ENCODE data around the gene UPK3BL1.
"Not testable (repeated sequence)": the region's sequence is repeated elsewhere in the genome, so short reads cannot be mapped to it uniquely, and the experiment has no call there.

The UPK3BL1 gene

GRCh38 chr7:102642691-102643090 lies at the start of gene UPK3BL1:
TSS of gene UPK3BL1 (minus strand) at chr7:102642791. CDS start at chr7:102642741, 50 bp downstream.
- DNase-seq (ENCODE audit: extremely low spot score); CTCF ChIA-PET; POLR2A ChIA-PET: not testable (repeated sequence)

- CTCF ChIA-PET; DNase-seq (ENCODE audit: extremely low spot score); POLR2A ChIA-PET: not testable (repeated sequence)
Measured at GRCh38 chr7:102690602-102691001, 48.0 kb upstream of the UPK3BL1 start.

- CTCF ChIA-PET; POLR2A ChIA-PET; DNase-seq (ENCODE audit: extremely low spot score): not testable (repeated sequence)
Measured at GRCh38 chr7:102689436-102690282, 47.1 kb upstream of the UPK3BL1 start.

- POLR2A ChIA-PET; DNase-seq (ENCODE audit: extremely low spot score); CTCF ChIA-PET: not testable (repeated sequence)
Measured at GRCh38 chr7:102688299-102689036, 45.9 kb upstream of the UPK3BL1 start.

- POLR2A ChIA-PET; DNase-seq (ENCODE audit: extremely low spot score); CTCF ChIA-PET: not testable (repeated sequence)
Measured at GRCh38 chr7:102682560-102682959, 40.0 kb upstream of the UPK3BL1 start.

- DNase-seq (ENCODE audit: extremely low spot score); CTCF ChIA-PET; POLR2A ChIA-PET: not testable (repeated sequence)
Measured at GRCh38 chr7:102680780-102681179, 38.2 kb upstream of the UPK3BL1 start.

GRCh38 chr7:102675545-102675944 lies 33.0 kb upstream of the UPK3BL1 start:
- DNase-seq (ENCODE audit: extremely low spot score); CTCF ChIA-PET; POLR2A ChIA-PET: not testable (repeated sequence)

GRCh38 chr7:102673447-102674067 lies 31.0 kb upstream of the UPK3BL1 start:
- CTCF ChIA-PET; POLR2A ChIA-PET; DNase-seq (ENCODE audit: extremely low spot score): not testable (repeated sequence)

- POLR2A ChIA-PET; DNase-seq (ENCODE audit: extremely low spot score); CTCF ChIA-PET: not testable (repeated sequence)
Measured at GRCh38 chr7:102671956-102672307, 29.3 kb upstream of the UPK3BL1 start.

- CTCF ChIA-PET; DNase-seq (ENCODE audit: extremely low spot score); POLR2A ChIA-PET: not testable (repeated sequence)
Measured at GRCh38 chr7:102671166-102671955, 28.8 kb upstream of the UPK3BL1 start, which contains the start of gene POLR2J2. TSS of gene POLR2J2 (minus strand) at chr7:102671663. CDS start at chr7:102671601, 62 bp downstream.

GRCh38 chr7:102667523-102667922 lies 24.9 kb upstream of the UPK3BL1 start:
- DNase-seq (ENCODE audit: extremely low spot score); POLR2A ChIA-PET; CTCF ChIA-PET: not testable (repeated sequence)

- CTCF ChIA-PET; DNase-seq (ENCODE audit: extremely low spot score); POLR2A ChIA-PET: not testable (repeated sequence)
Measured at GRCh38 chr7:102666850-102667249, 24.3 kb upstream of the UPK3BL1 start.

- DNase-seq (ENCODE audit: extremely low spot score); POLR2A ChIA-PET; CTCF ChIA-PET: not testable (repeated sequence)
Measured at GRCh38 chr7:102664765-102665164, 22.2 kb upstream of the UPK3BL1 start.

GRCh38 chr7:102649924-102650323 lies 7.3 kb upstream of the UPK3BL1 start, which contains the start of gene SPDYE2B:
TSS of gene SPDYE2B (plus strand) at chr7:102650319. CDS start at chr7:102652349, 2,030 bp downstream.
- CTCF ChIA-PET, result not testable (repeated sequence)

GRCh38 chr7:102647813-102648212 lies 5.2 kb upstream of the UPK3BL1 start:
- POLR2A ChIA-PET, CTCF ChIA-PET: not testable (repeated sequence)

More at GRCh38 chr7:102649924-102650323, 7.3 kb upstream of the UPK3BL1 start, which contains the start of gene SPDYE2B:
- POLR2A ChIA-PET; DNase-seq (ENCODE audit: extremely low spot score): not testable (repeated sequence)

GRCh38 chr7:102643404-102643803 lies 813 bp upstream of the UPK3BL1 start:
- DNase-seq (ENCODE audit: extremely low spot score); CTCF ChIA-PET; POLR2A ChIA-PET: not testable (repeated sequence)

More at GRCh38 chr7:102647813-102648212, 5.2 kb upstream of the UPK3BL1 start:
- not testable (repeated sequence) for DNase-seq (ENCODE audit: extremely low spot score)

GRCh38 chr7:102638848-102639247 lies 3.7 kb downstream of the UPK3BL1 start:
- POLR2A ChIA-PET; DNase-seq (ENCODE audit: extremely low spot score); CTCF ChIA-PET: not testable (repeated sequence)

GRCh38 chr7:102636956-102637355 lies 5.6 kb downstream of the UPK3BL1 start:
- POLR2A ChIA-PET; CTCF ChIA-PET; DNase-seq (ENCODE audit: extremely low spot score): not testable (repeated sequence)

All from HEK293T (cell line).